Astrocyte (in vitro differentiated cells and primary cell): ENCODE measurements around the gene LRRFIP1.

Experiments
- EZH2 ChIP-seq: IDR thresholded peaks from 2 replicates; pipeline ENCODE4 v1.6.1; 2012; ENCODE audit warnings: mild to moderate bottlenecking, low read length, inconsistent platforms; ENCODE audit not compliant: insufficient read depth
- TF ChIP-seq, protein P1 (sequence below): IDR thresholded peaks from 2 replicates; pipeline ENCODE4 v1.5.1; 2011; ENCODE audit warnings: low read depth, mild to moderate bottlenecking, inconsistent platforms, low read length, moderate library complexity; ENCODE audit not compliant: insufficient read depth

DNA sequence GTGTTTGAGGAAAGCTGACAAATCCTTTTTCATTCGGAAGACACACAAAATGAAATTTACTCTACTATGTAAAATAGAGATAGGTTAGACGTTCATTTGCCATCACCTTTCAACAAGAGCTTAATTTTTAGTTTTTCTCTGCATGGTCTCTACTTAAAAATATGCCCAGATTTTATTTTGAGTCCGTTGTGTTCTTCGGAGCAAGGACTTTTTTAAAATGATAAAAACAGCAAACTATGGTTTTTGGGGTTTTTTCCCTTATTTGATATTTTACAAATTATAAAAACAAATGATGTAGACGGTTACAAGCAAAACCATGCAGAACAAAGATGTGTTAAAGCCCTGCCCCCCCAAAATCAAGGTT, 117.8 kb downstream of the LRRFIP1 start:
- TF ChIP-seq, protein P1, sequence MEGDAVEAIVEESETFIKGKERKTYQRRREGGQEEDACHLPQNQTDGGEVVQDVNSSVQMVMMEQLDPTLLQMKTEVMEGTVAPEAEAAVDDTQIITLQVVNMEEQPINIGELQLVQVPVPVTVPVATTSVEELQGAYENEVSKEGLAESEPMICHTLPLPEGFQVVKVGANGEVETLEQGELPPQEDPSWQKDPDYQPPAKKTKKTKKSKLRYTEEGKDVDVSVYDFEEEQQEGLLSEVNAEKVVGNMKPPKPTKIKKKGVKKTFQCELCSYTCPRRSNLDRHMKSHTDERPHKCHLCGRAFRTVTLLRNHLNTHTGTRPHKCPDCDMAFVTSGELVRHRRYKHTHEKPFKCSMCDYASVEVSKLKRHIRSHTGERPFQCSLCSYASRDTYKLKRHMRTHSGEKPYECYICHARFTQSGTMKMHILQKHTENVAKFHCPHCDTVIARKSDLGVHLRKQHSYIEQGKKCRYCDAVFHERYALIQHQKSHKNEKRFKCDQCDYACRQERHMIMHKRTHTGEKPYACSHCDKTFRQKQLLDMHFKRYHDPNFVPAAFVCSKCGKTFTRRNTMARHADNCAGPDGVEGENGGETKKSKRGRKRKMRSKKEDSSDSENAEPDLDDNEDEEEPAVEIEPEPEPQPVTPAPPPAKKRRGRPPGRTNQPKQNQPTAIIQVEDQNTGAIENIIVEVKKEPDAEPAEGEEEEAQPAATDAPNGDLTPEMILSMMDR: no peak
- no peak for TF ChIP-seq EZH2
